Activated CD4-positive, alpha-beta T cell treated with anti-CD3 and anti-CD28 coated beads for 48 hours (primary cell): ENCODE results near the gene KSR2.

ENCODE experiments used
- DNase-seq: peaks from one replicate; pipeline ENCODE4 v3.0.0-alpha.2; 2020

KSR2 gene

GRCh38 chr12:117599849-117600248 lies 368.9 kb downstream of the KSR2 start:
- no peak for DNase-seq

DNA sequence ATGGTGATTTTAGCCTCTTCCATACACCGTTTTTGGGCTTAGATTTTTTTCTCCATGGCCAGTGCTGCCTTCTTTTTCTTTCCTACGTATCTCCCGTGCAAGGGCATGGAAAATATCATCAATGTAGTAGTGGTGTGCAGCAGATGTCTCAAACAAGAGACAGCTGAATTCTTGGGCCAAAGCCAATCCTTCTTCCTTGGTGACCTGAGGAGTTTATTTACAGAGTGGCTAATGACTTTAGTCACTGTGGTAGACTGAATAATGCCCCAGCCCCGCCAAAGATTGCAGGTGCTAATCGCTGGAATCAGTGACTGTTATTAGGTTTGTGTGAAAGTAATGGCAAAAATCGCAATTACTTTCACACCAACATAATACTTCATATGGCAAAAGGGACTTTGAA lies 371.8 kb downstream of the KSR2 start:
- no peak for DNase-seq

DNA sequence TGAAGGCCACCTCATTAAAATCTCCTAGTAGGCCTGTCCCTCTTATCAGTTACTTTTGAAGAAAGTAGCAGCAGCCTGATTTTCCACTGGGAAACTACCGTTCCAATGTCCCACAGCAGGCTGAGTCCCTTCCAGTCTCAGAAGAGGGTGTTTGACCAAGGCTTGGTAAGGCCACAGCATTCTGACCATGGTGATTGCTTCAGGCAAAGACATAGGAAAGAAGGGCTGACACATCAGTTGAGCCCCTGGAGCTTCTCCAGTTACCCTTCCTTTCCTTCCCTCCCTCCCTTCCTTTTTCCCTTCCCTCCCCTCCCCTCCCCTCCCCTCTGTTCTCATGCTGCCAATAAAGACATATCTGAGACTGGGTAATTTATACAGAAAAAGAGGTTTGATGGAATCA lies 373.0 kb downstream of the KSR2 start:
- DNase-seq: no peak

DNA sequence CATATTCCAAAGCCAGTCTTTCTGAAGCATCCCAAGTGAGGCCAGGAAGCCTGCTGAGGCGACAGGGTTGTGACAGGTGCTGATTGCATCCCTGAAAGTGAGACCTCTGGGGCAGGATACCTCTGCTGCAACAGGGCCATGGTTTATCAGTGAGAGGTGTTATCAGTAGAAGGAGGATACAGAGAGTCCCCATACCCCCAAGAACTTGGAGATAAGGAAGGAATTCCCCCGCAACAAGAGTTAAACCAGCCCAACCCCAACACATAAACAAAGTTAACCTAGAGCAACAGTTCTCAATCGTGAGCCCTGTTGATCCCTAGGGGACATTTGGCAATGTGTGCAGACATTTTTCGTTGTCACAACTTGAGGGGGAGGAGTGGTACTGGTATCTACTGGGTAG lies 374.3 kb downstream of the KSR2 start:
- no peak for DNase-seq

- DNase-seq: no peak
Measured at GRCh38 chr12:117593815-117594400, 374.9 kb downstream of the KSR2 start.

DNA sequence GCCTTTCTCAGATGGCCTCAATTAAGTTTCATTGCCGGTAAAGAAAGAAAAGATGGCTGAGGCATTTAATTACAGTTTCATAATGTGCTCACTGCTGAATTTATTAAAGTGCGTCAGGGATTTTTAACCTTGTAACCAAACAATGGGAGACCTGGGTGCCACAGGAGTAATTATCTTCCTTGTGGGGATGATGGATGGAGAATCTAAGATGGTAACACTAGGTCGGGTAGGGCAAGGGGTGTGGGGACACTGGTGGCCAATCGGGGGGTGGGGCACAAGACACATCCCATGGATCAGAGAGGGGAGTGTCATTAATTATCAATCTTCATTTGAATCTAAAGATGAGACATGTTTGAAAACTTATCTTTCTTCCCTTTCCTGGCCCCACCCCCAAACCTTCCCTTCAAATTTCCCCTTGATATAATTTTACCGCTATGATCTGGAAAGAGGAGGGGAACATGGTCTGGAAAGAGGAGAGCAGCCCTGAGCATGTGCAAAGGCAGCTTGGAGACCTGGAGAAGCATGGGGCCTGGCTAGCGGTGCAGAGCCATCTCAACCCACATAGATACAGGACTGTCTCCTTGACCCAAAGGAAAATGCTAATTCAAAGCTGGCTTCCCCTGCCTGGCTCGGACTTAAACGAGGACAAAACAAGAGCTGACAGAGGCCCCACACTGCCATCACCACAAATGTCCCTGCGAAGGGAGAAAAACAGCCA lies 376.0 kb downstream of the KSR2 start:
- no peak for DNase-seq

DNA sequence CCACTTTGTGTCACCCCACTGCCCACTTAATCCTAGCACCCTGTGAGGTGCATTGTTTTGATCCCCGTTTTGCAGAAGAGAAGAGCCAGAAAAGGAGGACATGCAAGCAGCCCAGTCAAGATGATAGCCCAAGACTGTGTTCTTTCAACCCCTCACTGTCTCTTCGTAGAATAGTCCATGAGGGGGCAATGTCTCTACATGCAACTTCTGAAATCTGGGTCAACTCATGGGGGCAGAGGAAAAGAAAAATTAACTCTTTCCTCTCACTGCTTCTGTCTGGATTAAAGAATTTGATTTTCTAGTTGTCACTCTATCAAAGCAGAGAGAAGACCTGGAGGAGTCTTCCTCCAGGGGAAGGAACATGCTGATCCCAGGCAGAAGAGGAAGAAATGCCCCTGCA lies 377.8 kb downstream of the KSR2 start:
- no peak for DNase-seq

DNA sequence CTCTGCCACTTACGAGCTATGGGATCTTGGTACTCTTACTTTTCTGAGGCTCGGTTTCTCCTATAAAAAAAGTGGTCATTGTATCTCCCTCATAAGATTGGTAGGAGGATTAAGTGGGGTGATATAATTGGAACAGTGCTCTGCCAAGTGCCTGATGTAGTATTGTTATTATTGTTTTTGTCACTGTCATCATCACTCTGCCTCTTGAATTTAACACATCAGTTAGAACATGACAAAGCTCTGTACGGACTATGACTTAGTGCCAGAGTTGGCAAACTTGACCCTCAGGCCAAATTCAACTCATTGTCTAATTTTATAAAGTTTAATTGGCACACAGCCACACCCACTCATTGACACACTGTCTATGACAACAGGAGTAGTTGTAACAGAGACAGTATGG lies 378.4 kb downstream of the KSR2 start:
- DNase-seq: no peak

- DNase-seq: no peak
Measured at GRCh38 chr12:117589021-117589420, 379.8 kb downstream of the KSR2 start.

DNA sequence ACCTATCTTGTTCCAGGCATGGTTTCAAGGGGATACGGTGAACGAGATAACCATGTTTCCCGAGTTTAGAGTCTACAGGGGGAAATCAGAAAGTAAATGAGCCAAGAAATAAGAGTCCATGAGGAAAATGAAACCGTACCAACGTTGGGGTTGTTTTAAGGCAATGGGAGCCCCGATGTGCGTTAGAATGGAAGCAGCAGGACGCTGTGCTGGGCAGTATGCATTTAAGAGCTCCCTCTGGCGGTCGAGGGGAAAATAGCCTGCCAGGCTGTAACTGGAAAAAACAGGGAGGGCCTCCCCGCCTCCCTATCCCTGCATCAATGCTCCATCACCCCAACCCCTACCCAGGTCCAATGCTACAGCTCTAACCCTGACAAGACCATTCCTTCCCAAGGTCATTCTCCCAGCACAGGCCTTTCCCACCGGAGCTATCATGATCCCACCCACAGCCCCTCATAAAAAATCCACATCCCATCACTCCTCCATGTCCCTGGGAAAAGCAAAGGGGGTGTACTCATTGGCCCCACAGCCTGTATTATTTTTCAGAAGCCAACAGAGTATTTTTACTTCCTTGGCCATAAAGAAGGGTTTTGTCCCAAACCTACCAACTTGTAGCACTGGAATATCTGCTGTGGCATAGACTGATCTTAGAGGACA lies 381.0 kb downstream of the KSR2 start:
- peak; percentile 65 for DNase-seq

- no peak for DNase-seq
Measured at GRCh38 chr12:117583677-117584225, 385.0 kb downstream of the KSR2 start.

DNA sequence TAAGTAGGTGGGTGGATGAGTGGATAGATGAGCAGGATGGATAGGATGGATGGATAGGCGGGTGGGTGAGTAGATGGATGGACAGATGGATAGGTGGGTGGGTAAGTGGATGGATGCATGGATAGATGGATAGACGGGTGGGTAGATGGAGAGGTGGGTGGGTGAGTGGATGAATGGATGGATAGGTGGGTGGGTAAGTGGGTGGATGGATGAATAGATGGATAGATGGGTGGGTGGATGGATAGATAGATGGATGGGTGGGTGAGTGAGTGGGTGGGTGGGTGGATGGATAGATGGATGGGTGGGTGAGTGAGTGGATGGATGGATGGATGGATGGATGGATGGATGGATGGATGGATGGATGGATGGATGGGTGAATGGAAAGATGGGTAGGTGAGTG lies 385.7 kb downstream of the KSR2 start:
- no peak for DNase-seq

GRCh38 chr12:117582135-117582784 lies 386.5 kb downstream of the KSR2 start:
- DNase-seq: no peak

GRCh38 chr12:117580718-117581062 lies 388.1 kb downstream of the KSR2 start:
- DNase-seq: peak; percentile 7

DNA sequence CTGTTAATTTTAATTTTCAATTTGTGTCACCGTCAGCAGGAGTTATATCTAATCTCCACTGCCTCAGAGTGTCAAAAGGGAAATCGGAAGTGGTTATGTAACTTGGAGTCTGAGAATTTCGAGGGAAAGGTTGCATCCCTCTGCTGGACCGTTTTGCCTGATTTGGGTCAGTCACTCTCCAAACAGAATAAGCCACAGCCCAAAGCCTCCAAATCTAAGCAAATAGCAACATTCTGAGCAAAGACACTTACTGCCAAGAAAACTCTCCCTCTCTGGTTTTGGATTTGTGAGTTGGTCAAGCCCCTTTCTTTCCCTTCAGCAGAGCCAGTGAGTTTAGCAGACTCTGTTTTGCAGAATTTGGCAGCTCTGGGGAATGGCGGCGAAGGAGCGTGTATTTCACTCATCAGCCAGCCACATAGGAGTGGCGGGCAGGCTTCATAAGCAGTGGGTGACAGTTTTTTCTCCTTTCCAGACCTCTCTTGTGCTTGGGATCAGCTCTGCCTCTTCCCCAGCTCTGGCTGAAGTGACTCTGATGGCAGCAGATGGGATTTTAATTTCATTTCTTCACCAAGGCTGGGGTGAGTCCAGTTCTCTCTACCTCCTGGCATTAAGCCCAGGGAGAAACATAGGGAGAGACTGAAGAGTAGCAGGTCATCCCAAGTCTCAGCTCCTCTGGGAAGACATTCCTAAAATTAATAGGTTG lies 388.6 kb downstream of the KSR2 start:
- DNase-seq: no peak

GRCh38 chr12:117577122-117577657 lies 391.6 kb downstream of the KSR2 start:
- DNase-seq: no peak

DNA sequence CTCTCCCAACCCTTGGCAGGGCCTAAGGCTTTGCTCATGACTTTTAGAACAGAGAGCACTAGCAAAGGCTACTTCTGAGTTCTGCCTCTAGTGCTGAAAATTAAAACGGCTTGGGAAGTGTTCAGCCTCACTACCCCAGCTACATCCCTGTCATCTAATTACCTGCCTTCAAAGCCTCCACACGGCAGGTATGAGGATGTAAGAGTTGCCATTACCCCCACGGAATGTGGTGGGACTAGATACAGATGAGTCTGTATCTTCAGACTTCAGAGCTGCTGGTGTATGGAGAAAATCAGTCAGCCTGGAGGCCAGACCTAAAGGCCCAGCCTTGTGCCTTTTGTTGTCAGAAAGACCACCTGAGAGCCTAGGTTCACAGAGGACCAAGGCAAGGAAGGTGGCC lies 392.7 kb downstream of the KSR2 start:
- DNase-seq: no peak

GRCh38 chr12:117574655-117575054 lies 394.1 kb downstream of the KSR2 start:
- no peak for DNase-seq

GRCh38 chr12:117572755-117573154 lies 396.0 kb downstream of the KSR2 start:
- DNase-seq: no peak

DNA sequence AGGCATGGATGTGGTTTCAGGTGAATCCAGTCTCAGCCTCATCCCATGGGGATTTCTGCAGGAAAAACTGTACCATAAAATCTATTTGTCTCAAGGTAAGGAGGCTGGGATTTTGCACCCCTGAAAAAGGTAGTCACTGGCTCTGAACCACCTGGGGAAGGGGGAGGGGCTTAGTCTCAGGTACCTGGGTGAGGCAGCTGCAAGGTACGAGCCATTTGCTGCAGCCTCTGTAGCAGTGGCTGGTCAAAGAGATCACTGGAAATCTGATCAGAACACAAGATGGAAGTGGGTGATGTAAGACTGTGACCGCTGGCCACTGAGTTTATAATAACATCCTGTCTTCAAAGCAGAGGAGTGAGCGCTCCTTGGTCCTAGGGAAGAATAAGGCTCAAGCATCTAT lies 397.5 kb downstream of the KSR2 start:
- DNase-seq: no peak

DNA sequence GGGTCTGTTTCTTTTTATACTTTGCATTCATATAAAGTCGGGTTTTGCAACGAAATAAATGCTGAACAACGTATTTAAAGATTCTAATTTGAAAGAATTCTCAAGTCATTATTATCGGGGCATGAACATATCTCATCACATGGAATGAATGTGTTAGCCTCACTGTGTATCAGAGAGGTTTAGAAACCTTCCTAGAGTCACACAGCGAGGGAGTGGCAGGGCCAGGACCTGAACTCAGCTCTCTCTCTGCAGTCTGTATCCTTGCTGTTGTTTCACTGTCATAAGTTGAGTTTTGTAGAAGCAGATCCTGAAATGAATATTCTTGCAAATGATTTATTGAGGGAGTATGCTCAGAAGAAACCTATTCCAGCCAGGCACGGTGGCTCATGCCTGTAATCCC lies 398.2 kb downstream of the KSR2 start:
- DNase-seq: no peak

- no peak for DNase-seq
Measured at GRCh38 chr12:117567644-117568216, 401.1 kb downstream of the KSR2 start.
